ENCODE results near the gene IFNA8. TPM values are rescaled to one million over a fixed set of nuclear protein-coding genes. Genes with fewer than 3 reads are reported as not detected.
"Not testable (repeated sequence)": the region's sequence is repeated elsewhere in the genome, so short reads cannot be mapped to it uniquely, and the experiment has no call there.

Gene IFNA8
- total RNA-seq, 1 experiment from 2014 or later: not detected

GRCh38 chr9:21367957-21368356, 41.0 kb upstream of the IFNA8 start, which contains the start of gene IFNA13:
TSS of gene IFNA13 (minus strand) at chr9:21368057. CDS start at chr9:21368010, 47 bp downstream.
- Histone ChIP-seq H2AK5ac (ENCODE audit: insufficient read length, low read length) (no peak within 1 kb of the TSS), H2BK12ac (ENCODE audit: insufficient read length, low read depth, low read length) (no peak within 1 kb of the TSS), H3K23me2 (ENCODE audit: insufficient read length, low read depth, low read length, poor library complexity, severe bottlenecking) (no peaks in the 10 kb centered on the region), H3K14ac (ENCODE audit: insufficient read depth, low read length) (no peak within 1 kb of the TSS), H4K8ac (replicated peaks; ENCODE audit: insufficient read length, low read depth, low read length) (no peak within 1 kb of the TSS), H3K23ac (ENCODE audit: insufficient read length, low read depth, low read length) (no peak within 1 kb of the TSS), H4K20me1 (ENCODE audit: control insufficient read depth, insufficient read depth, insufficient read length) (no peaks in the 10 kb centered on the region), H3T11ph (ENCODE audit: low read length) (no peak within 1 kb of the TSS), H2AFZ (ENCODE audit: low read length) (no peak within 1 kb of the TSS), H2BK5ac (ENCODE audit: insufficient read length, low read length) (no peak within 1 kb of the TSS), H3K18ac (ENCODE audit: insufficient read length, low read depth, low read length) (no peak within 1 kb of the TSS), H4K5ac (ENCODE audit: insufficient read length, low read depth, low read length) (no peak within 1 kb of the TSS), H3K4ac (ENCODE audit: low read depth, low read length) (no peak within 1 kb of the TSS), H4K91ac (ENCODE audit: insufficient read length, low read depth, low read length) (no peak within 1 kb of the TSS), H3K4me2 (ENCODE audit: insufficient read depth, insufficient read length, low read length) (no peak within 1 kb of the TSS), H3K56ac (ENCODE audit: insufficient read length, low read depth, low read length) (no peak within 1 kb of the TSS), H3K79me1 (ENCODE audit: insufficient read depth, low read depth, low read length, poor library complexity, severe bottlenecking) (no peaks in the 10 kb centered on the region), H3K4me1 (ENCODE audit: insufficient read depth, low read length) (no peaks in the 10 kb centered on the region; the same call in 1 of the 2 replicates), H3K27ac (ENCODE audit: insufficient read length, low read depth, low read length) (no peak within 1 kb of the TSS), H3K79me2 (ENCODE audit: insufficient read depth, low read length) (no peaks in the 10 kb centered on the region), H2BK120ac (ENCODE audit: low read depth, low read length, poor library complexity, severe bottlenecking) (no peak within 1 kb of the TSS), H3K9ac (ENCODE audit: extremely low read depth, insufficient read length, low read length) (no peak within 1 kb of the TSS), H2BK15ac (ENCODE audit: low read depth, low read length) (no peak within 1 kb of the TSS), H2BK20ac (ENCODE audit: low read depth, low read length, poor library complexity, severe bottlenecking) (no peak within 1 kb of the TSS), H3K27me3 (ENCODE audit: insufficient read depth, low read length) (no peaks in the 10 kb centered on the region), H3K9me3 (ENCODE audit: control insufficient read depth, low read depth, low read length) (no peaks in the 10 kb centered on the region)
- Mint-ChIP-seq H3K4me3 (no peak within 1 kb of the TSS), H3K9me3 (no peaks in the 10 kb centered on the region), H3K4me1 (0 out of 4 replicates have a peak, but pooled peaks cover 0 to 2% of the 10 kb centered on the region in 2 experiments), H3K27me3 (ENCODE audit: low read depth) (peaks cover 1% of the 10 kb centered on the region; the same call in 1 of the 2 replicates), H3K36me3 (ENCODE audit: insufficient read depth in 1 of 3, low read depth in 3 of 3) (no peaks in the 10 kb centered on the region), H3K27ac (no peak within 1 kb of the TSS)
- WGBS (ENCODE audit: extremely low coverage, insufficient read length, low lambda C conversion rate): no CpG with 5 or more reads among the region's 3 CpGs
- no peak for TF ChIP-seq CTCF (conservative IDR thresholded peaks at IDR 0.05)
- no peak for DNase-seq

DNA sequence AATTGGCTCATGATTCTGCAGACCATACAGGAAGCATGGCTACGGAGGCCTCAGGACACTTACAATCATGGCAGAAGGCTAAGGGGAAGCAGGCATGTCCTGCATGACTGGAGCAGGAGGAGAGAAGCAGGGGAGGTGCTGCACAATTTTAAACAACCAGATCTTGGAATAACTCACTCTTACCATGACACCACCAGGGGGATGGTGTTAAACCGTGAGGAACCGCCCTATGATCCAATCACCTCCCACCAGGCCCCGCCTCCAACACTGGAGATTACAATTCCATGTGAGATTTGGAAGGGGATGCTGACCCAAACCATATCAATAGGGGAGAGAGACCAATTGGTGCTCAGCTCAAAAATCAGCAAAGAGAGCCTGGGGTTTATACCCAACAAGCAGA, 37.5 kb upstream of the IFNA8 start:
- H2BK20ac ChIP-seq (ENCODE audit: low read depth, low read length, poor library complexity, severe bottlenecking); H2BK120ac ChIP-seq (ENCODE audit: low read depth, low read length, poor library complexity, severe bottlenecking); H3K4ac ChIP-seq (ENCODE audit: low read depth, low read length); H3K79me2 ChIP-seq (ENCODE audit: insufficient read depth, low read length); H3K56ac ChIP-seq (ENCODE audit: insufficient read length, low read depth, low read length); H2BK15ac ChIP-seq (ENCODE audit: low read depth, low read length); H2BK12ac ChIP-seq (ENCODE audit: insufficient read length, low read depth, low read length); H3K79me1 ChIP-seq (ENCODE audit: insufficient read depth, low read depth, low read length, poor library complexity, severe bottlenecking); H3K9me3 ChIP-seq (ENCODE audit: control insufficient read depth, low read depth, low read length); H4K8ac ChIP-seq (replicated peaks; ENCODE audit: insufficient read length, low read depth, low read length); H3K4me1 Mint-ChIP-seq; H3K27ac Mint-ChIP-seq; H2BK5ac ChIP-seq (ENCODE audit: insufficient read length, low read length); H2AFZ ChIP-seq (ENCODE audit: low read length); H3K4me3 Mint-ChIP-seq; H3K23ac ChIP-seq (ENCODE audit: insufficient read length, low read depth, low read length); H2AK5ac ChIP-seq (ENCODE audit: insufficient read length, low read length); H3T11ph ChIP-seq (ENCODE audit: low read length); H3K14ac ChIP-seq (ENCODE audit: insufficient read depth, low read length); H4K20me1 ChIP-seq (ENCODE audit: control insufficient read depth, insufficient read depth, insufficient read length); H3K27me3 Mint-ChIP-seq (ENCODE audit: low read depth); H3K27me3 ChIP-seq (ENCODE audit: insufficient read depth, low read length); H4K5ac ChIP-seq (ENCODE audit: insufficient read length, low read depth, low read length); H3K36me3 Mint-ChIP-seq (ENCODE audit: insufficient read depth in 1 of 3, low read depth in 3 of 3); H3K27ac ChIP-seq (ENCODE audit: insufficient read length, low read depth, low read length); H3K9ac ChIP-seq (ENCODE audit: extremely low read depth, insufficient read length, low read length); DNase-seq; H4K91ac ChIP-seq (ENCODE audit: insufficient read length, low read depth, low read length); H3K4me2 ChIP-seq (ENCODE audit: insufficient read depth, insufficient read length, low read length); H3K23me2 ChIP-seq (ENCODE audit: insufficient read length, low read depth, low read length, poor library complexity, severe bottlenecking); H3K4me1 ChIP-seq (ENCODE audit: insufficient read depth, low read length); H3K18ac ChIP-seq (ENCODE audit: insufficient read length, low read depth, low read length); H3K9me3 Mint-ChIP-seq: not testable (repeated sequence)
- WGBS (ENCODE audit: extremely low coverage, insufficient read length, low lambda C conversion rate): no CpG with 5 or more reads among the region's 4 CpGs
